ENCODE measurements around the gene TGFBR3. TPM values are rescaled to one million over a fixed set of nuclear protein-coding genes. Genes with fewer than 3 reads are reported as not detected.

Gene TGFBR3
- total RNA-seq, 2 donors from 2014 or later = 8.1 to 9.7 TPM

GRCh38 chr1:91730801-91731732 lies 154.9 kb downstream of the TGFBR3 start:
- Mint-ChIP-seq H3K27ac (peak overlapping the region; percentile 41), H3K4me1 (ENCODE audit: low read depth) (peaks cover 63% of the 10 kb centered on the region), H3K4me3 (peak overlapping the region; percentile 72 to 74), H3K9me3 (no peaks in the 10 kb centered on the region), H3K36me3 (ENCODE audit: insufficient read depth in 2 of 2) (peaks cover 0 to 4% of the 10 kb centered on the region in 2 donors), H3K27me3 (ENCODE audit: low read depth) (no peaks in the 10 kb centered on the region)
- DNase-seq = peak; percentile 47 to 48
- ATAC-seq (replicated peaks in 1 of 2) = peak; percentile 74 to 75

- peaks cover 55% of the 10 kb centered on the region for H3K4me1 Mint-ChIP-seq (ENCODE audit: low read depth)
- no peak for DNase-seq
Measured at GRCh38 chr1:91729621-91730358, 156.2 kb downstream of the TGFBR3 start.

GRCh38 chr1:91727763-91728162 lies 158.2 kb downstream of the TGFBR3 start:
- H3K36me3 Mint-ChIP-seq (ENCODE audit: insufficient read depth in 2 of 2) = peaks cover 0 to 7% of the 10 kb centered on the region in 2 donors
- H3K27me3 Mint-ChIP-seq (ENCODE audit: low read depth) = no peaks in the 10 kb centered on the region
- DNase-seq (no peak), ATAC-seq (replicated peaks in 1 of 2) (no peak)
- no peak overlapping the region for H3K27ac Mint-ChIP-seq
- no peaks in the 10 kb centered on the region for H3K9me3 Mint-ChIP-seq
- peaks cover 35% of the 10 kb centered on the region for H3K4me1 Mint-ChIP-seq (ENCODE audit: low read depth)
- H3K4me3 Mint-ChIP-seq = no peak overlapping the region

More at GRCh38 chr1:91729621-91730358, 156.2 kb downstream of the TGFBR3 start:
- Mint-ChIP-seq H3K9me3 (no peaks in the 10 kb centered on the region), H3K4me3 (peak overlapping the region; percentile 72 to 74), H3K36me3 (ENCODE audit: insufficient read depth in 2 of 2) (peaks cover 0 to 11% of the 10 kb centered on the region in 2 donors), H3K27me3 (ENCODE audit: low read depth) (no peaks in the 10 kb centered on the region), H3K27ac (peak overlapping the region; percentile 41)
- ATAC-seq (replicated peaks in 1 of 2) = peak in 1 of 2 donors; percentile 2

GRCh38 chr1:91725989-91726721 lies 159.8 kb downstream of the TGFBR3 start:
- peak overlapping the region; percentile 3 for H3K27ac Mint-ChIP-seq
- no peak for DNase-seq
- peaks cover 19% of the 10 kb centered on the region for H3K4me1 Mint-ChIP-seq (ENCODE audit: low read depth)
- peaks cover 0 to 8% of the 10 kb centered on the region in 2 donors for H3K36me3 Mint-ChIP-seq (ENCODE audit: insufficient read depth in 2 of 2)
- ATAC-seq (replicated peaks in 1 of 2) = no peak
- no peak overlapping the region for H3K4me3 Mint-ChIP-seq
- no peaks in the 10 kb centered on the region for H3K9me3 Mint-ChIP-seq
- no peaks in the 10 kb centered on the region for H3K27me3 Mint-ChIP-seq (ENCODE audit: low read depth)

- peaks cover 0 to 8% of the 10 kb centered on the region in 2 donors for H3K36me3 Mint-ChIP-seq (ENCODE audit: insufficient read depth in 2 of 2)
- ATAC-seq (replicated peaks in 1 of 2) = no peak
Measured at GRCh38 chr1:91725618-91725988, 160.3 kb downstream of the TGFBR3 start.

GRCh38 chr1:91724644-91725043 lies 161.3 kb downstream of the TGFBR3 start:
- peaks cover 0 to 11% of the 10 kb centered on the region in 2 donors for H3K36me3 Mint-ChIP-seq (ENCODE audit: insufficient read depth in 2 of 2)
- H3K27me3 Mint-ChIP-seq (ENCODE audit: low read depth) = no peaks in the 10 kb centered on the region
- DNase-seq (no peak), ATAC-seq (replicated peaks in 1 of 2) (no peak)
- no peaks in the 10 kb centered on the region for H3K9me3 Mint-ChIP-seq
- H3K4me1 Mint-ChIP-seq (ENCODE audit: low read depth) = peaks cover 4% of the 10 kb centered on the region
- H3K4me3 Mint-ChIP-seq = no peak overlapping the region
- no peak overlapping the region for H3K27ac Mint-ChIP-seq

More at GRCh38 chr1:91725618-91725988, 160.3 kb downstream of the TGFBR3 start:
- no peaks in the 10 kb centered on the region for H3K27me3 Mint-ChIP-seq (ENCODE audit: low read depth)
- no peak for DNase-seq
- no peaks in the 10 kb centered on the region for H3K9me3 Mint-ChIP-seq
- H3K4me3 Mint-ChIP-seq = no peak overlapping the region
- H3K4me1 Mint-ChIP-seq (ENCODE audit: low read depth) = peaks cover 14% of the 10 kb centered on the region
- peak overlapping the region; percentile 3 for H3K27ac Mint-ChIP-seq

GRCh38 chr1:91724231-91724630 lies 161.7 kb downstream of the TGFBR3 start:
- H3K27ac Mint-ChIP-seq = no peak overlapping the region
- ATAC-seq (replicated peaks in 1 of 2) (no peak), DNase-seq (no peak)
- H3K4me1 Mint-ChIP-seq (ENCODE audit: low read depth) = no peaks in the 10 kb centered on the region
- H3K9me3 Mint-ChIP-seq = no peaks in the 10 kb centered on the region
- no peaks in the 10 kb centered on the region for H3K27me3 Mint-ChIP-seq (ENCODE audit: low read depth)
- peaks cover 0 to 11% of the 10 kb centered on the region in 2 donors for H3K36me3 Mint-ChIP-seq (ENCODE audit: insufficient read depth in 2 of 2)
- no peak overlapping the region for H3K4me3 Mint-ChIP-seq

GRCh38 chr1:91720044-91720443 lies 165.9 kb downstream of the TGFBR3 start:
- no peak overlapping the region for H3K27ac Mint-ChIP-seq
- ATAC-seq (replicated peaks in 1 of 2) = no peak

GRCh38 chr1:91718877-91719276 lies 167.1 kb downstream of the TGFBR3 start:
- H3K27ac Mint-ChIP-seq = no peak overlapping the region
- H3K36me3 Mint-ChIP-seq (ENCODE audit: insufficient read depth in 2 of 2) = peaks cover 0 to 11% of the 10 kb centered on the region in 2 donors
- peaks cover 16% of the 10 kb centered on the region for H3K4me1 Mint-ChIP-seq (ENCODE audit: low read depth)
- no peaks in the 10 kb centered on the region for H3K27me3 Mint-ChIP-seq (ENCODE audit: low read depth)
- H3K9me3 Mint-ChIP-seq = no peaks in the 10 kb centered on the region
- ATAC-seq (replicated peaks in 1 of 2) (no peak), DNase-seq (no peak)
- H3K4me3 Mint-ChIP-seq = no peak overlapping the region

More at GRCh38 chr1:91720044-91720443, 165.9 kb downstream of the TGFBR3 start:
- no peak for DNase-seq
- Mint-ChIP-seq H3K9me3 (no peaks in the 10 kb centered on the region), H3K4me1 (ENCODE audit: low read depth) (peaks cover 5% of the 10 kb centered on the region), H3K36me3 (ENCODE audit: insufficient read depth in 2 of 2) (peaks cover 0 to 12% of the 10 kb centered on the region in 2 donors), H3K4me3 (no peak overlapping the region), H3K27me3 (ENCODE audit: low read depth) (no peaks in the 10 kb centered on the region)

GRCh38 chr1:91718368-91718767 lies 167.6 kb downstream of the TGFBR3 start:
- peaks cover 0 to 11% of the 10 kb centered on the region in 2 donors for H3K36me3 Mint-ChIP-seq (ENCODE audit: insufficient read depth in 2 of 2)
- H3K9me3 Mint-ChIP-seq = no peaks in the 10 kb centered on the region
- ATAC-seq (replicated peaks in 1 of 2) = no peak
- H3K4me3 Mint-ChIP-seq = no peak overlapping the region
- no peak for DNase-seq
- peaks cover 22% of the 10 kb centered on the region for H3K4me1 Mint-ChIP-seq (ENCODE audit: low read depth)
- no peaks in the 10 kb centered on the region for H3K27me3 Mint-ChIP-seq (ENCODE audit: low read depth)
- H3K27ac Mint-ChIP-seq = no peak overlapping the region

- H3K27ac Mint-ChIP-seq = no peak overlapping the region
- ATAC-seq (replicated peaks in 1 of 2) (no peak), DNase-seq (no peak)
- no peak overlapping the region for H3K4me3 Mint-ChIP-seq
- peaks cover 27% of the 10 kb centered on the region for H3K4me1 Mint-ChIP-seq (ENCODE audit: low read depth)
- no peaks in the 10 kb centered on the region for H3K27me3 Mint-ChIP-seq (ENCODE audit: low read depth)
- no peaks in the 10 kb centered on the region for H3K9me3 Mint-ChIP-seq
- H3K36me3 Mint-ChIP-seq (ENCODE audit: insufficient read depth in 2 of 2) = peaks cover 0 to 11% of the 10 kb centered on the region in 2 donors
Measured at GRCh38 chr1:91717839-91718238, 168.1 kb downstream of the TGFBR3 start.

GRCh38 chr1:91716339-91716738 lies 169.6 kb downstream of the TGFBR3 start:
- Mint-ChIP-seq H3K27ac (no peak overlapping the region), H3K27me3 (ENCODE audit: low read depth) (no peaks in the 10 kb centered on the region), H3K9me3 (no peaks in the 10 kb centered on the region), H3K4me3 (no peak overlapping the region), H3K36me3 (ENCODE audit: insufficient read depth in 2 of 2) (peaks cover 0 to 10% of the 10 kb centered on the region in 2 donors), H3K4me1 (ENCODE audit: low read depth) (peaks cover 42% of the 10 kb centered on the region)
- ATAC-seq (replicated peaks in 1 of 2) = no peak
- DNase-seq = no peak
